SU-DHL-6 (cell line): Measurements from ENCODE around the gene GRAMD1A.

Experiments
- CTCF ChIP-seq: fragments of 200-600 bp; sonication (generic); IDR thresholded peaks from one replicate; pipeline ENCODE4 v1.5.1; 2017; ENCODE audit warnings: antibody characterized with exemption, mild to moderate bottlenecking, low read length, moderate library complexity; ENCODE audit not compliant: insufficient read depth, poor library complexity, severe bottlenecking
- EZH2phosphoT487 ChIP-seq: fragments of 200-600 bp; sonication (generic), shearing (Covaris generic); conservative IDR thresholded peaks from 2 replicates; pipeline ENCODE4 v1.6.1; 2018; ENCODE audit warnings: mild to moderate bottlenecking, antibody characterized with exemption, low read length, moderate library complexity, mixed read lengths

- TF ChIP-seq CTCF: no peak
- TF ChIP-seq EZH2phosphoT487: no peak
Measured at GRCh38 chr19:35042954-35043604, 43.0 kb downstream of the GRAMD1A start.
